NCI-H82 treated with DMSO at 0.1 percent for 48 hours (cell line): ENCODE data around the gene FAM43A.

Experiments
- DNase-seq: peaks from one replicate; lab custom pipeline; 2025; ENCODE audit not compliant: unreplicated experiment; lab: John Stamatoyannopoulos, UW

Gene FAM43A

DNA sequence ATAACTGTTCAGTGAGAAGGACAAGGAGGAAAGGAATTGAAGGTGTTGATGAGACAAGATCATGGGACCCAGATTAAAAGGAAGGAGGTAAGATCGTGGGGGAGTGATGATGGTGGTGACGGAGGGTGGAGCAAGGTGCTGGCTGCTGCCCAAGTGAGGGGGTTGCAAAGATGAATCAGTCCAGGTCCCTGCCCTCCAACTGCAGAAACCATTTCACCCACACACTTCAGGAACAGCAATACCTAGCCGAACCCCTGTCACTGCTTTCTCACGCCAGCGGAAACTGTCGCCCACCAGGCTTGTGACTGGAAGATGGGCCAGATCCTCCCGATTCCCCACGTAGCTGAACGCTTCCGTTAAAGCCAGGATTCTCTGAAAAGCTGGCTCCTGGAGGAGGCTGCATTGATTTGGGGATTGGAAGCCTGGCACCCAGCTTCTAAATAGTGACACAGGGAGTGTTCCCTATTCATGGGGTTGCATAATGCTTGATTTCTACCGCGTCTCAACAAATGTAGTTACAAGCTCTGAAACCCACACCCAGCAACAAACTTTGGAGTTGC is 10.5 kb upstream of the FAM43A start:
- DNase-seq: no peak

DNA sequence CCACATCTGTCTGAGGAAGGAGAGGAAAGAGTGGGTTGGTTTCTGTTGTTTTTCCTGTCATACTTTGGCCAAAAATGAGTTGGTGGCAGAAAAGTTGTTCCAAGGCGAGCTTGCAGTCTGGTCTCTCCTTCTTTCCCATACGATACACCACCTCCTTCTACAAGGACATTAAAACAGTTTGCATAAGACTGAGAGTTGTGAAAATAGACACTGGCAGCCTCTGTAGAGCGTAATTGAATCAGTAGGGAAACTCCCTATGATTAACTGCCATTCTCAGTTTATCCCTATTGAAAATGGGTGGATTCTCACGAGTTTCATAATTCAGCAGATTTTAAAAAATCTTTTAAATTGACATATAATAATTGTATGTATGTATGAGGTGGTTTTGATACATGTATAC is 10.0 kb upstream of the FAM43A start:
- no peak for DNase-seq

DNA sequence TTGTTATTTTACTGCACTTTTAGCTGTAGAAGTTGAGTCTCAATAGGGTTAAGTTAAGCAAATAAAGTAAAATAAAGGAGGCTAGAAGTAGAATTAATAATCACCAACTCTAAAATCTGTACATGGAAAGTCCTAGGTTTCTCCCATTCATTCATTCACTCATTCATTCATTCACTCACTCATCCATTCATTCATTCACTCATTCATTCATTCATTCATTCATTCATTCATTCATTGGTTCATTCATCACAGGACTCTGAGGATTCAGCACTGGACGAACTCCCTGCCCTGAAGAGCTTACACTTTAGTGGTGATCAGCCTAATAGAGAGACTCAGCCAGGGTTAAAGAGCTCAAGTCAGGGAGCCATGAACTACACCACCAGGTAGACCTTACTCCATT is 9.2 kb upstream of the FAM43A start:
- no peak for DNase-seq

DNA sequence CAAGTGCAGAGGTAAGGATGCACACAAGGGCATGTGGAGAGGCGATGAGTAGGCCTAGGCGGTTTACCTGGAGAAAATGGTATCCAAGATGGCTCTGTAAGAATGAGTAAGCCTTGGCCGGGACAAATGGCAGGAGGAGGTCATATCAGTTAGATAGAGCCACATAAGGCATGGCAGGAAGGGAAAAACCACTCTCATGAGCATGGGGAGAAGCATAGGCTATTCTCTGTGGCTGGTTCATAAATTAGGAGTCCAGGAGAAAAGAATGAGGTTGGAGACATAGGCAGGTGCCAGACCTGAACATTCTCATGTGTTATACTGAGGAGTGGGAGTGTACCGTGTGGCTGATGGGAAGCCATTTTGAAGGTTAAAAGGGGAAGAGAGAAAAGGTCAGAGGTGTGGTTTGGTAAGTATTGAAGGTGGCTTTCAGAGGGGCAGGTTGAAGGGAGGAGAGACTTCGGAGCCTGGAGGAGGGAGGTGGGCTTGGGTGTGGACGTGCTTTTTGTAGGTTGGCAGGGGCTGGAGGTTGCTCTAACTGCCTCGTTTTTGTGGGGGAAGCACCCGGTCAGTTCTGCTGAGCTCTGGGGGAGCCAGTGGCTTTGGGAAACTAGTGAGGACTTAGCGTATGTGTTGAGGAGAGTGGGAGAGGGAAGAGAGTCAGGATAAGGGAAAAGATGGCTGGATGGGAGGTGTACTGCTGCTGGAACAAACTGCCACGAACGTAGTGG is 4.6 kb upstream of the FAM43A start:
- no peak for DNase-seq

DNA sequence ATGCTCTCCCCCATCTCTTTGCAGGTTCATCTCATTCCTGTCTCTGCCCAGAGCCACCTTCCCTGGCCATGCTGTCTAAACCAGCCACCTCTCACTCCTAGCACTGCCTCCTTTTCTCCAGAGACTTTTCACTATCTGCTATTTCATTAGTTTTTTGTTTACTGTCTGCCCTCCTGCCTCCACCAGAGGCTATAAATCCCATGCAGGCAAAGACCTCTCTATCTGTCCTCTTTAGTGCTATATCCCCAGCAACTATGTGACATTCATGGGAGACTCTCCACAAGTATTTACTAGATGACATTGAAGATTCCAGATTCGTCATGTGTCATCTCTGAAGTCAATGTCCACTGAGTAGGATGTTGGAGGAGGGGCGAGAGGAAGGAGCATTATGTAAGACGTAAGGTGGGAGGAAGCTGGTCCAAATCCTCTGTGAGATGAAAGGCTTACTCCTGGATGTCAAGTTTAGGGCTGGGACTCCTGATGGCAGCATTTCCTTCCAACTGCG is 3.4 kb upstream of the FAM43A start:
- DNase-seq: no peak

DNA sequence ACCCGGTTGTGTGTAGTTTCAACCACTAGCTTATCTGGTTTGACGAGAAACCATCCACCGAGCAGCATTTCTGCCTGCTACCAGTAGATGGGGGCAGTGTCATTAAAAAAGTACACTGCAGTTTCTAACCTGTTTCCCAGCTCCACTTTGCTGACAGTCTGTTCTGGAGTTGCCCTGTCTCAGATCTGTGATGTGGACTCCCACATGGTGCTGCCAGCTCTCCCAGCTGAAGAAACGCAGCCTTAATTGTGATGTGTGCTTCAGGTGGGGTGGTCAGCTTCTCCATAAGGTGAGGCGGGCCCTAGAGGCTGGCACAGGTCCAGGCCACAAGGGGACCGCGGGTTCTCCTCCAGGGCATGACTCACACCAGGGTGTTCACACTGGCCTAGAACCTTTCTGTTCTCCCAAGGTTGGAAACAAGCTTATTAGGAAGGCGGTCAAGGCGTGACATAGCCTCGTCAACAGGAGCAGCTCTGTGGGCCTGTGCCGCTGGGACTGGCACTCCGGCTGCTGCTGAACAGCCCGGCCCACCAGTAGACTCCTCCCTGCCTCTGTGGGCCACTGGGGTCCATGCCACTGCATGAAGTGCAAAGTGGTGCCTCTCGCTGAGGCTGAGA is 2.9 kb upstream of the FAM43A start:
- peak; percentile 47 for DNase-seq

DNA sequence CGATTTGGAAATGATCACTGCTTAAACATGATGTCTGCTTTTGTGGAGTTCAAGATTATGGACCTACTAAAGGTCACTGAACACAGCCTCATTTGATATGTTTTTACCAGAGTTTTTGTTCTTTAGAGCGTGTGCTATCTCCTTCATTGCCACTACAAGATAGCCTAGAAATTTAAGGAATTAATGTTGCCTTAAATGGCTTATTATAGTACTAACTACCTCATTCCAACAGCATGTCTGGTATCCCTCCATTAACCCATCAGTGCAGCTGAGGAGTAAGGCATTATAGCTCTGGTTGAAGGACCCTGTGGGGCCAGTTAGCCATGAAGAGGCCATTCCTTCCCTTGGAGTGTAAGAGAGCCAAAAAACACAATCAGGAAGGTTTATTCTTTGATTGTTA is 2.3 kb upstream of the FAM43A start:
- no peak for DNase-seq

DNA sequence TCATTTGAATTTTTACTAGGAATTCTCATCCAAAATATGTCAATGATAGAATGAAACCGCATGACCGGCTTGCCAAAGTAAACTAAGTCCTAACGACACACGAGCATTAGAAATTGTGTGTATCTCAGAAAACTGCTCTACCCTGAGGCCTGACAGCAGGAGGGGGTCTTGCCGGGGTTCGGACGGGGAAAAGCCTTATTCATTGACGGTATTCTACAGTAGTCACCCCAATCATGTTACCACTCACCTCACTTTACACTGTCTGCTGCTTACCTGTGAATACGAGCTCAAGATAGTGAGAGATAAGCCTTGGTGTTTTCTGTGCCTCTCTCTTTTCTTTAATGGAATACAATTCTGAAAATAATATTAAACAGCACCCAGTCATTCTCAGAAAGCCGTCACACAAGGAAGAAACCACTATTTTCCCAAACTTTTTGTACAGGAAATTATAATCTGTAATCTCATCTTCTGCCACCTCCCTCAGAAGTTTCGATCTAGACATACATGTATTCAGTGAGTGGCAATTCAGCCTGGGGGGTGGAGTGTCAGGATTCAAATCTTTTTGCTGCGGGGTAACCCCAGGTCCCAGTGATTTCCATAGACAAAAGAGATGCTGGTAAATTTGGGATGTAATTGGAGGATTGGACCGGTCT is 492 bp upstream of the FAM43A start:
- no peak for DNase-seq

DNA sequence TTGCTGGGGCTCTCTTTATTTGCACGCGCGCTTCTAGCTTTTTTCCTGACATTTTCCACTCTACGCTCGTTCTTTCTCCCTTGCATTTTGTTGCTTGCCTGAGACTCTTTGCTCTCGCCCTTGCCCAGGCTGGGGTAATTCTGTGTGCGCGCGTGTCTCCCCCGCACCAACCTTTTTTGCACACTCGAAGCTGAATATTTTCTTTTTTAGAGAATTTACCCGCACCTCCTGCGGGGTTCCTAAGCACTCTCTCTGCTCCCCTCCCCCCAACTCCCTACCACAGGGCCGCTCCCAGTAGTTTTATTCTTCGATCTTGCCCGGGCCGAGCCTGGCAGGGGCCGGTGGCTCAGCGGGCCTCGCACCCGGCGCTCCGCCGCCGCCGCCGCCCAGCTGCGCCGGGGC is 732 bp downstream of the FAM43A start:
- no peak for DNase-seq

DNA sequence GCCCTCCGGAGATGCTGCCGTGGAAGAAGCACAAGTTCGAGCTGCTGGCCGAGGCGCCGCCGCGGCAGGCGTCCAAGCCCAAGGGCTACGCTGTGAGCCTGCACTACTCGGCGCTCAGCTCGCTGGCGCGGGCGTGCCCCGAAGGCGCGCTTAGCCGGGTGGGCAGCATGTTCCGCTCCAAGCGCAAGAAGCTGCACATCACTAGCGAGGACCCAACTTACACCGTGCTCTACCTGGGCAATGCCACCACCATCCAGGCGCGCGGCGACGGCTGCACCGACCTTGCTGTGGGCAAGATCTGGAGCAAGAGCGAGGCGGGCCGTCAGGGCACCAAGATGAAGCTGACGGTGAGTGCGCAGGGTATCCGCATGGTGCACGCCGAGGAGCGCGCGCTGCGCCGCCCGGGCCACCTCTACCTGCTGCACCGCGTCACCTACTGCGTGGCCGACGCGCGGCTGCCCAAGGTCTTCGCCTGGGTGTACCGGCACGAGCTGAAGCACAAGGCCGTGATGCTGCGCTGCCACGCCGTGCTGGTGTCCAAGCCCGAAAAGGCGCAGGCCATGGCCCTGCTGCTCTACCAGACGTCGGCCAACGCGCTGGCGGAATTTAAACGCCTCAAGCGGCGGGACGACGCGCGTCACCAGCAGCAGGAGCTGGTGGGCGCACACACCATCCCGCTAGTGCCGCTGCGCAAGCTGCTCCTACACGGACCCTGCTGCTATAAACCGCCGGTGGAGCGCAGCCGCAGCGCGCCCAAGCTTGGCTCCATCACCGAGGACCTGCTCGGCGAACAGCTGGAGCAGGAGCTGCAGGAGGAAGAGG is 1.3 kb downstream of the FAM43A start:
- DNase-seq: no peak

DNA sequence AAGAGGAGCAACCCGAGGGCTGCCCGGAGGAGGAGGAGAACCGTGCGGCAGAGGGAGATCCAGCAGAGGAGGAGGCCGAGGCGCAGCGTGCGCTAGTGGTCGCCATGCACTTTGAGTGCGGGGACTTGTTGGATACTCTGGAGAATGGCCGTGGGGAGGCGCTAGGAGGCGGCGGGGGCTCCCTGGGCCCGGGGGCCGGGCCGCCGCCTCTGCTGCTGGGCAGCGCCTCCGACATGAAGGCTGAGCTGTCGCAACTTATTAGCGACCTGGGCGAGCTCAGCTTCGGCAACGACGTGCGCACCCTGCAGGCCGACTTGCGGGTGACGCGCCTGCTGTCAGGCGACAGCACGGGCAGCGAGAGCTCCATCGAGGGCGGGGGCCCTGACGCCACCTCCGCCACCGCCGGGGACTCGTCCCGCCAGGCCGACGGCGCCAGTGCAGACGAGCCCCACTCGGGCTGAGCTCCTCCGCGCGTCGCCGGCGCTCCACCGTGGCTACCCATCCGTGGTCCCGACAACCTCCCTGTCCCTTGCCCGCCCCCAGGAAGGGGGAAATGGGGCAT is 2.0 kb downstream of the FAM43A start:
- DNase-seq: peak; percentile 42

DNA sequence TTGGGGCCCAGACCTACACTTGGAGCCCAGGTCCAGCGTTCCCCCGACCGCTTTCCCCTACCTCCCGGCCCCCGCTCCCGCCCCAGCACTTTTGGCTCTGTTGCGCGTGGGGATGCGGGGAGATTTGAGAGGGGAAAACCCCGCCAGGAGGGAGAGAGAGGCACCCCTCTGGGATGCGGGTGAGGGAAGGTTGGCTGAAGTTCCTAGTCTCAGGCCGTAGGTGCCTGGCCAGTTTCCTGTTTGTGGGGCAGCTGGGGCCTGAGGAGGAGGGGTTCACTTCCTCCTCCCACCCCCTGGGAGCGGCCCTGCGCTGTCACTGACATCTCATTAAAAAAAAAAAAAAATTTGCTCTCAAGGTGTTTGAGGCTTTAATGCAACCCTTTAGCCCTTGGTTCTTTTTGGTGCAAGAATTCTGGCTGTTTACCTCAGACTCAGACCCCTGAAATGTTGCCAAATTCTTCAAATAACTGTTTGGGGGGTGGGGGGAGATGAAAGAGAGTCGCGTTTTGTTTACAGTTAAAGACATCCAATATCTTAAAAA is 2.6 kb downstream of the FAM43A start:
- no peak for DNase-seq

DNA sequence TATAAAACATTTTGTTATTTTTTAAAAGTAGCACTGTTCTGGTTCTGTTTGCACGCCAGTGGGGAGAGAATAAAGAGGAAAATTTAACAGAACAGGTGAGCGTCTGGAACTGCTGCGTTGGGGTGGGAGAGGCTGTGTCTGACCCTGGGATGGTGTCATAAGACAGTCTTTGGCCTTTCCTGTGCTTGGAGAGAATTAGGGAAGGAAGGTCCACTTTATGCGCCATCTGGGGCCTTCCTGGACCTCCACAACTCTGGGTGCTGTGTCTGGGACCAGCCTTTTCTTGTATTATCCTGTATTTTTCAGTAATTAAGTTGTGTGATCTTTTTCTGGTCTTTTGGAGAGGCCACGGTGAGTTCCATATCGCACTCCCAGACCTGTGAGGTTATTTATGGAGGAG is 3.3 kb downstream of the FAM43A start:
- no peak for DNase-seq

DNA sequence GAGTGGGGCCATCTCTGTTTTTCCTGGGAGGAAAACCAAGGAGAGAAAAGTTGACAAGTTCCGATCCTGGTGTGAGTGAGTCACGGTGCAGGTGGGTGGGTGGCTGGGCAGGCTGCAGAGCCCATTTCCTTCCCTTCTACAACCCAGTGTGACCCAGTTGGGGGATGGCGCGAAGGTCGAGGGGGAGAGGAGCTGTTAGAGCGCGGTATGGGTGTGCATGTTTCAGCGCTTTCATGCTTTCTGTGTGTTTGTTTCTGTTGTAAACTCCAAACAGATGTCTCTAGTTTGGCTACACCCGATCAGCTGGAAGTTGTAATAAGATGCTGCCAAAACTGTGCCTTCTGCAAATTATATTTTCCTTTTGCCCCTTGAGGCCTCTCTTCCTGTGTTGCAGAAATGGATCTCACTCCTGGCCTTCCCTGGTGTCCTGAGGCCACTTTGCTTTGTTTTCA is 3.8 kb downstream of the FAM43A start:
- DNase-seq: no peak

DNA sequence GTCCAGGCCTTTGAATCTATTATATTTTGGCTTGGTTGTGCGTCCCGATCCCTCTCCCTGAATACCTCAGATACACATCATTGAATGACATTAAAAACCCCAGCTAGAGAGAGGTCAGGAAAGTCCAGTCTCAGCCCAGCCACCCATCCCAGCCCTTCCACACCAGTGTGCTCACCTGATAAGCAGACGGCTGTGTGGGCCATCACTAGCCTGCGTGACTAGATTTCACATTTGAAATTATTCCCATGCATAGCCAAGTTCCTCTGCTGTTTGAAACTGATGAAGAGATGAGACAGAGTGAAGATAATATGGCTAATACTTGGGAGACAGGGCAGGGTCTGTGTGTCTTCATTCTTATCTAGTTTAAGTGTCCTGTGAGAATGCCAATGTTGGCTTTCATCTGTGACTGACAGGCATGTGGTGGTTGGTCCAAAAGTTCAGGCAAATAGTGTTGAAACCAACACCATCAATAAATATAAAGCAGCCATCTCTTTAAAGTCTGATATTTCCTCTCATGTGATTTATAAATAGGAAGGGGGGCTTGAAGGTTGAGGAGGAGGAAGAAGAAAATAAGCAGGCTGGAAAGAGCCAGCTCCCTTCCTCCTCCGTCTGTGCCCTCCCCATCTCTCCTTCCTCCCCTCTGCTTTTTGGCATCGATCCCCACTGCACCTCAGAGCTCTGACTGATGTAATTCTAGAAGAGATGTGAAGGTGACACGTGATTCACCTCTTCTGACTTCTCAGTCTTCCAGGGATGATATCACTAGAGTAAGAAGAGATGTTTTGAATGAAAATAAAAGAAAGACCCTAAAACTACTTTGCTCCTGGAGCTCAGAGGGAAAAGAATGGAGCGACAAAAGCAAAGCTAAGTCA is 5.1 kb downstream of the FAM43A start:
- no peak for DNase-seq

DNA sequence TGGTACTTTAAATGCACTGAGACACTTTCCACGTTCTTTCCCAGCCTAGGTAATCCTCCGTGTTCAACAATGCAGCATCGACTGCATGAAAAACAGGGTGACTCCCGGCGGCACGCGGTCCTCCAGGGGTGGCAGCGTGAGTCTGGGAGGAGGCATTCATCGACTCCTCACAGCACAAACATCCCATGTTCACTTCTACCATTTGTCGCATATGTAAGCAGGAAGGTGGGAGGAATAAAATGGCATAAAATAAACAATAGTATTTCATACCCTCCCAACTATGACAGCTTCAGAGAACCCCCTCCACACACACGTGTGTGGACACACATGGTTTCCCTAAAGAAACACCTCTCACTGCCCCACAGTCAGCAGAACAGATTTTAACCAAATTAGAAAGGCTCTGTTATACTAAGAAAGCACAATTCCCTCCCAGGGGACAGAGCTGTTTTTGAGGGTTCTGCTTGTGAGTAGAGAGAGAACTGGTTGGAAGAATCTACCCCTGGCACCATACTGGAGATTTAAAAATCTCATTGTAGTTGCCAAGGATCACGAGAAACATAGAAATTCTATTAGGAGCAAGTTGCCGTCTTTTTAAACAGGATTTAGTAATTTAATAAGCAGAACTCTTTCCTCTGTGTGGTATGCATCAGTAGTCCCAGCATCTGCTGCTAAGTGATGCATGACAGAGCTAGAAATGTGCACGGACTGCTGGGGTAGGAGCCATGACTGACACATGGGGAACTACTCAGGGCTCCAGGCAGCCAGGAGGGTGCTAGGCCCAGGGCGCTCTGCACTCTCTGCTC is 6.0 kb downstream of the FAM43A start:
- DNase-seq: peak; percentile 46

DNA sequence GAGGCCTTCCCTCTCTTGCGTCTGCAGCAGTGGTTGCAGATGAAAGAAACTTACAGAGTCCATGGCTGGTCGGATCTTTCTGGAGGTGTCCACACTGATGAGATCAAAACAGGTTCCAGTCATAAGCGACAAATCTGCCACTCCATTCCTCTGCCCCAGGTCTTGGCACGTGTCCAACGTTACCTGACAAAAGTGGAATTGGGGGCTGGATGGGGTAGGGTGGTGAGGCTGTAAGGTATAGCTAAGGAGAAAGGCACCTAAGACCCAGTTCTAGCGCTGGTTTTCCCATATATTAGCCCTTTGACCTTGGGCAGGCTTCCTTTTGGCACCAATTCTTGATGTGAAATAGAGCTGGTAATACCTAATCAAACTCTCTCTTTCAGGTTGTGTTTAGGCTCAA is 11.0 kb downstream of the FAM43A start:
- no peak for DNase-seq

DNA sequence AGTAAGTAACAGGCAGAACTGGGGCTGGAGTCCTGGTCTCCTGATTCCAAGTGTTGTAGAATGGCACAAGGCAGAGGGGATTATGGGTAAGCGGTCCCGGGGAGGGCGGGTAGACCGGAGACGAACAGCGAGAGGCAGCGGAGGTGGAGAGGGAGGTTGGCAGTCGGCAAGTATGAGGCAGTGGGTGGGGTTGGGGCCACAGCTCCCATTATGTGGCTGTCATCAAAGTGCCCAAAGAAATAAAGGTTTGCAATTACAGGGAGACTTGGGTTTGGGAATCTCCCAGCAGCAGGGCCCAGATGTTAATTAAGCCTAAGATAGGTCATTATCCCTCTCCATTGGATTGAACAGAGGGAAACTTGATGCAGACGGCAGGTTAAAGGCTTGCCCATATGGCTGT is 16.9 kb downstream of the FAM43A start:
- DNase-seq: peak; percentile 56

DNA sequence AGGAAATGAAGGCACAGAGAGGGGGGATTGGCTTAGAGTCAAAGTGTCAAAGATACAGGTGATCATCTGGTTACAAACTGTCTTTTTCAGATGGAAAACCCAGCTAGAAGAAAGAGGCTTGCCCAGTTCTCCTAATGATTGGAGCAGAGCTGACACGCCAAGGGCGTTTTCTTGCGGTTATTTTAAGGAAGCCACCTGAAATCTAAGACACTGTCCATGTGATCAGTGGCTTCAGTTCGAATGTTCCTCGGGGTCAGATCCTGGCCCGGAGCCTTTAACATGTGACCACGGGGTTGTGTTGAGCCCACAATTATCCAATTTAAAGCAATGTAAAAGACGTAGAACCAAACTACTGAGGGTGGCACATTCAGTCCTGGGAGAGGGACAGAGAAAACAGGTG is 19.5 kb downstream of the FAM43A start:
- no peak for DNase-seq
